ENCODE results near the gene RAB7B.

- TF ChIP-seq, protein P1, sequence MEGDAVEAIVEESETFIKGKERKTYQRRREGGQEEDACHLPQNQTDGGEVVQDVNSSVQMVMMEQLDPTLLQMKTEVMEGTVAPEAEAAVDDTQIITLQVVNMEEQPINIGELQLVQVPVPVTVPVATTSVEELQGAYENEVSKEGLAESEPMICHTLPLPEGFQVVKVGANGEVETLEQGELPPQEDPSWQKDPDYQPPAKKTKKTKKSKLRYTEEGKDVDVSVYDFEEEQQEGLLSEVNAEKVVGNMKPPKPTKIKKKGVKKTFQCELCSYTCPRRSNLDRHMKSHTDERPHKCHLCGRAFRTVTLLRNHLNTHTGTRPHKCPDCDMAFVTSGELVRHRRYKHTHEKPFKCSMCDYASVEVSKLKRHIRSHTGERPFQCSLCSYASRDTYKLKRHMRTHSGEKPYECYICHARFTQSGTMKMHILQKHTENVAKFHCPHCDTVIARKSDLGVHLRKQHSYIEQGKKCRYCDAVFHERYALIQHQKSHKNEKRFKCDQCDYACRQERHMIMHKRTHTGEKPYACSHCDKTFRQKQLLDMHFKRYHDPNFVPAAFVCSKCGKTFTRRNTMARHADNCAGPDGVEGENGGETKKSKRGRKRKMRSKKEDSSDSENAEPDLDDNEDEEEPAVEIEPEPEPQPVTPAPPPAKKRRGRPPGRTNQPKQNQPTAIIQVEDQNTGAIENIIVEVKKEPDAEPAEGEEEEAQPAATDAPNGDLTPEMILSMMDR (IDR thresholded peaks at IDR 0.05): no peak
- TF ChIP-seq POLR2A (IDR thresholded peaks at IDR 0.05) (no peak), EP300 (IDR thresholded peaks at IDR 0.05) (no peak)
Measured at GRCh38 chr1:205945069-205945468, 58.1 kb downstream of the RAB7B start.

Measured in ovary (tissue), 3 donors.